Lower leg skin (tissue), 3 donors: ENCODE data around the gene GNB5.

Experiments used
- CTCF ChIP-seq, 3 donors: fragments of 450-650 bp; IDR thresholded peaks; one replicate each; pipeline ENCODE4 v1.5.1; 2016; ENCODE audit warnings: antibody characterized with exemption in 3 of 3, mild to moderate bottlenecking in 3 of 3, moderate library complexity in 2 of 3
- POLR2A ChIP-seq, 2 donors: fragments of 450-650 bp; IDR thresholded peaks; one replicate each; pipeline ENCODE4 v1.6.1; 2016 to 2017; ENCODE audit warnings: antibody characterized with exemption in 2 of 2, mild to moderate bottlenecking in 1 of 2, moderate library complexity in 1 of 2

GRCh38 chr15:52221730-52222129, 30.5 kb upstream of the GNB5 start:
- TF ChIP-seq CTCF (IDR thresholded peaks at IDR 0.05) = no peak
- no peak for TF ChIP-seq POLR2A (IDR thresholded peaks at IDR 0.05)
